IPS DF 4.7 (cell line): ENCODE data around the gene STAM.
"Not testable (repeated sequence)": the region's sequence is repeated elsewhere in the genome, so short reads cannot be mapped to it uniquely, and the experiment has no call there.

Experiments used
- DNase-seq: peaks from one replicate; pipeline ENCODE4 v3.0.0-alpha.2; 2013; ENCODE audit warnings: low spot score; ENCODE audit errors: extremely low read depth

Gene STAM

GRCh38 chr10:17674566-17674965 lies 30.6 kb downstream of the STAM start:
- no peak for DNase-seq

GRCh38 chr10:17675638-17676037 lies 31.7 kb downstream of the STAM start:
- DNase-seq = no peak

GRCh38 chr10:17676919-17677318 lies 33.0 kb downstream of the STAM start:
- no peak for DNase-seq

- DNase-seq = no peak
Measured at GRCh38 chr10:17682236-17682946, 38.4 kb downstream of the STAM start.

- DNase-seq = no peak
Measured at GRCh38 chr10:17683541-17683940, 39.6 kb downstream of the STAM start.

- no peak for DNase-seq
Measured at GRCh38 chr10:17684537-17684936, 40.6 kb downstream of the STAM start.

- DNase-seq = no peak
Measured at GRCh38 chr10:17685233-17685840, 41.4 kb downstream of the STAM start.

GRCh38 chr10:17687117-17687831 lies 43.3 kb downstream of the STAM start:
- no peak for DNase-seq

GRCh38 chr10:17689137-17689536 lies 45.2 kb downstream of the STAM start:
- DNase-seq = no peak

GRCh38 chr10:17693009-17693408 lies 49.1 kb downstream of the STAM start:
- DNase-seq = no peak

GRCh38 chr10:17698696-17699095 lies 54.7 kb downstream of the STAM start:
- no peak for DNase-seq

- no peak for DNase-seq
Measured at GRCh38 chr10:17701301-17701700, 57.4 kb downstream of the STAM start.

GRCh38 chr10:17703706-17704105 lies 59.8 kb downstream of the STAM start:
- DNase-seq = no peak

- no peak for DNase-seq
Measured at GRCh38 chr10:17708821-17709220, 64.9 kb downstream of the STAM start.

- DNase-seq = no peak
Measured at GRCh38 chr10:17709492-17709891, 65.5 kb downstream of the STAM start.

- no peak for DNase-seq
Measured at GRCh38 chr10:17710181-17710580, 66.2 kb downstream of the STAM start.

- no peak for DNase-seq
Measured at GRCh38 chr10:17712053-17712452, 68.1 kb downstream of the STAM start.

GRCh38 chr10:17712717-17713471 lies 68.9 kb downstream of the STAM start:
- DNase-seq = no peak

- no peak for DNase-seq
Measured at GRCh38 chr10:17713758-17714157, 69.8 kb downstream of the STAM start.

GRCh38 chr10:17716161-17716560 lies 72.2 kb downstream of the STAM start:
- DNase-seq = no peak

GRCh38 chr10:17722317-17723014 lies 78.5 kb downstream of the STAM start:
- not testable (repeated sequence) for DNase-seq
